ENCODE data around the gene RBCK1. TPM values are rescaled to one million over a fixed set of nuclear protein-coding genes. Genes with fewer than 3 reads are reported as not detected.
"Not testable (repeated sequence)": the region's sequence is repeated elsewhere in the genome, so short reads cannot be mapped to it uniquely, and the experiment has no call there.

RBCK1 gene
- total RNA-seq, 1 donor from 2014 or later = 73.9 TPM

DNA sequence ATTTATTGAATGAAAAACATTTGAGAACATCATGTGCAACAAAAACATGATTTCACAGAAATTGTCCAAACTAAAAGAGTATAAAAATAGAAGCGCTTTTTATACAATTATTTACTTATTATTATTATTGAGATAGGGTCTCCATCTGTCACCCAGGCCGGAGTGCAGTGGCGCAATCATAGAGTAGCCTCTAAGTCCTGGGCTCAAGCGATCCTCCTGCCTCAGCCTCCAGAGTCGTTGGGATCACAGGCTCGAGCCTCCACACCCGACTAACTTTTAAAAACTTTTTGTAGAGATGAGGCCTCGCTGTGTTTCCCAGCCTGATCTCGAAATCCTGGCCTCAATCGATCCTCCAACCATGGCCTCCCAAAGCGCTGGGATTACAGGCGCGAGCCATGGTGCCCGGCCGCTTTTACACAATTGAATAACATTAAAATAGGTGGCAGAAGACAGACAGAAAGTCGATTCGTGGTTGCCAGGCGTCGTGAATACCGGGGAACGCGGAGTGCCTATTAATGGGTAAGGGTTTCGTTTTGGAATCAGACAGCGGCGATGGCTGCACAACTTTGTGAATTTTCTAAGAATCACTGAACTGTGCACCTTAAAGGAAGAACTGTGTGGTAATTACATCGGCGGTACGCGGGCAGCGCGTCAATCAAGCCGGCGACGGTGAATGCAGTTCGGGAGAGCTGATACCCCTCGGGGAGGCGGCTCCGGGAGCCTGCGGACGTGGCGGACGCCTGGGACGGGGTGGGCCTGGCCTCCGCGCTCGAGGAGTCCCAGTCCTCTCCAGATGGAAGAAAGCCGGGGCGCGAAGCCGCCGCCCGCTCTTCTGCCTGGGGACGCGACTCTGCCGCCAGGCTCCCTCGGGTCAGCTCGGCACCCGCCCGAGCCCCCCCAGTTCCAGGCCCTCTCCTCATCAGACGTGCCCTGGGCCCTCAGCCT is 53.4 kb downstream of the RBCK1 start:
- ATAC-seq (peak; percentile 61), DNase-seq (ENCODE audit: low spot score) (no peak)

DNA sequence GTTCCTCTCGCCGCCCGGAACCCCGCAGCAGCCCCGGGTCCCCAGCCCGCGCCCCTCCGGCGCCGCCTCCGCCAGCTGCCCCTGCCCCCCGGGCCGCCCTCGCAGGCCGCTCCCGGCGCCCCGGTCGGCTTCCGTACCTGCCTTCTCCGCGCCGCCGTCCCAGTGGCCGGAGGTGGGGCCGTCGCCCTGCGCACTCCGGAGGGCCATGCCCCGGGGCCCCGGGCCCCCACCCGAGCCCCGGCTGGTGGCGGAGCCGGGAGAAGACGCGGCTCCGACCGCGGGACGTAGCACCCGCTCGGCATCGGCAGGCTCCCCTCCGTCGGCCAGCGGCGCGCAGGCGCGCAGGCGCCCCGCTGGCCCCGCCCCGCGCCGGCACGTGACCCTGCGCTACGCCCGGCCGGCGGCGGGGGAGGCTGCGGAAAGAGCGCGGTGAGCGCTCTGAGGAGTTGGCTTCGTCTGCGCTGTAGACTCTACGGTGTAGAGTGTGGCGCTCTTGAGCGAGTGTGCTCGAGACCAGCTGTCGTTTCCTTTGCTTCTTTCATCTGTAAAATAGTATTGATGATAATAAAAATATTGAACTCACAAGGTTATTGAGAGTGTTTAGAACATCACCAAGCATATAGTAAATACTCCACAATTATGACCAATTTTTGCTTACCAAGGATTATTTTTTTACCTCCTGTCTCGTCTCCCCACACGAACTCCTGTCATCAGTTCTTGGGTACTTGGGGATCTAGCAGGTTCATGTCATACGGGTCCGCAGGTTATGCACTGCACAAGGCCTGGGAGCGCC is 54.3 kb downstream of the RBCK1 start, which contains the start of gene TBC1D20:
Gene TBC1D20, minus strand, starts transcription at position 335 of the 793 bp plus-strand sequence. Its CDS starts 128 bp downstream, at position 207.
- ATAC-seq (peak; percentile 93), DNase-seq (ENCODE audit: low spot score) (peak; percentile 86)

DNA sequence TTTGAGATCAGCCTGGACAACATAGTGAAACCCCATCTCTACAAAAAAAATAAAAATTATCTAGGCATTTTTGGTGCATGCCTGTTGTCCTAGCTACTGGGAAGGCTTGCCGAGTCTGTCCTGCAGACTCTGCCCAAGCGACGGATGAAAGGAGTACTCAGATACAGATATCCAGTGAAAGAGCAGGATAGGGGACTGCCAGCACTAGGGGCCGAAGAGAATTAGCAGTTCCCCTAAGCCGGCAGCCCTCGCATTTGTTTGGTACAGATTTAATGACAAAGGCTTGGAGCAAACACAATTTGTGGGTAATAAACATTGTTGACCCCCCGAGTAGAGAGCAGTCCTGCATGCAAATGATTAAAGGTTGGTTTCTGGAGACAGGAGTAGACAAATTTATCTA is 59.7 kb downstream of the RBCK1 start:
- ATAC-seq (no peak), DNase-seq (ENCODE audit: low spot score) (no peak)

DNA sequence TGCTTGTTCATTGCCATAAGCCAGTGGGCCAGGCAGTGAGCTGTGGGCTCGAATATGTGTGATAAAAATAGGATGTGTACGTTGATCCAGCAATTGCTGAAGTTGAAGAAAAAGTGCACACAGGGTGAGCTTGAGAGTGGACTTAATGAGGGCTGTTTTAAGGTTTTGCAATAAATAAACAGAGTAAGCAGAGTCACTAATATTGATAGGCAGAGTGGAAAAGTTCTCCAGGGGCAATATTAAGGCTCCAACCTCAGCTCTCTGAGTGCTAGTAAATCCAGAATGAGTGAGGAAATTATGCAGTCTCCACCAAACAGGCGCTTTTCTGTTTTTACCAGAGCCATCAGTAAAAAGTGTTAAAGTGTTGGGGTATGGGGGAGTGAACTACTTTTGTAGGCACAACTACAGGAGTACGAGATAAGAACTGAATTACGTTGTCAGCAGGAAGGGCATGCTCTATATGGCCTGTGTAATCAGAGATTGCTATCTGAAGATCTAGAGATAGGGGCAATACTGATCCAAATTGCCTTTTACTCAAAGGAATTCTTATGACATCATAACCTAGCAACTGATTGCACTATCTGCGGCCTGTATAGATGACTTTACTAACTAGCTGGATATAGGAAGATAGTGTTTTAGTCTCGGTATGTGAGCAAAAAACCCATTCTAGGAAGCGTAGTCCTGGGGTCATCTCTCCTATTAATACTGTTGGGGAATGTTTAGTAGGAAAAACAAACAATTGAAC is 61.8 kb downstream of the RBCK1 start:
- ATAC-seq = peak; percentile 54
- no peak for DNase-seq (ENCODE audit: low spot score)

DNA sequence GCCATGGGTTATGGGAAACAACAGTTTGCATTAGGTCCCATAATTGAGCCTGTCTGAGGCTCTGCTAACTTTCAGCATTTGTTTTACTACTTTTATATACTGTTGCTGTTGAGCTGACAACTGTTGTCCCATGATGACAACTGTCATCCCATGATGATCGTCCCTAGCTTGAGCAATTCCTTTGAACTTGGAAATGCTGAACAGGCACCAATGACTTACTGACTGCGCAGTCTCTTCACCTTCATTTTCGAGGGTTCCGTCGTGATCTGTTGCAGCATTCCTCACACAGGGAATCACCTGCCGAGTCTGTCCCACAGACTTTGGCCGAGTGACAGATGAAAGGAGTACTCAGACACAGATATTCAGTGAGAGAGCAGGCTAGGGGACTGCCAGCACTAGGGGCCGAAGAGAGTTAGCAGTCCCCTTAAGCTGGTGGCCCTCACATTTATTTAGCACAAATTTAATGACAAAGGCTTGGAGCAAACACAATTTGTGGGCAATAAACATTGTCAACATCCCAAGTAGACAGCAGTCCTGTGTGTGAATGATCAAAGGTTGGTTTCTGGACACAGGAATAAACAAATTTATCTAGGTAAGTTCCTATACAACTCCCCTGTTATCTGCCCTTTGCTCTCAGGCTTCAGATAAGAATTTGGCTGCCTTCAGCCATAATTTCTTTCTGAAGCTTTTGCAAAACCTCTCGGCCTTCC is 64.2 kb downstream of the RBCK1 start:
- ATAC-seq (peak; percentile 60), DNase-seq (ENCODE audit: low spot score) (no peak)

DNA sequence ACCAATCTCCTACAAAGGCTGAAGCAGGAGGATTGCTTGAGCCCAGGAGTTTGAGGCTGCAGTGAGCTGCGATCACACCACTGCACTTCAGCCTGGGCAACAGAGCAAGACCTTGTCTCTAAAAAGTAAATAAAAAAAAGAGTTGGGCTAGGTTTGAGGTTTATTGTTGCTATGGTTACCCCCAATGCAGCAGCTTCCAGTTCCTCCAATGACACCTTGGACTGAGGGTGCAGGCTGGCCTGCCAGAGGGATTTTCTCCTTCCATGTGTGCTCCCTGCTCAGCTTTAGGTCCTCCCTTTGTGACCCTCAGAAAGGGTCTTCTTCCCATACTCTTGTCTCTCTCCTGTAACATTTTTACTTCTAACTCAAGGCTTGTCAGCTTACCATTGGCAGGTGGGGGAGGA is 64.8 kb downstream of the RBCK1 start:
- DNase-seq (ENCODE audit: low spot score) = no peak
- ATAC-seq = no peak

DNA sequence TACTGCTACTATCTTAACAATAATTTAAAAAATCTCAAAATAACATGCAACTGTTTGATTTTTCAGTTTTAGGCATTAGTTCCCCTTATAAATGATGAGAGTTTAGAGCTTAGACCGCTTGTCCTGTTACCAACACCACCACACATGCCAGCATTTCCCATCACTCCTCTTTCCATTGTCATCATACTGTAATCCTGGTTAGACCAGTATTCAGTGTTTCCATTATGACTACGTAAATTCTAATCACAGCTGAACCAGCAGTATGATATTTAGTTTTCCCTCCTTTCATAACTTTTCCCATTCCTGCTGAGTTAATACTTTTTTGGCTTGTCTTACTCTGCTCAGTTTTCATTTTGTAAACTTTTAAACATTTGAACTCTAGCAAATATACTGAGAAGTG is 66.5 kb downstream of the RBCK1 start:
- ATAC-seq = no peak
- no peak for DNase-seq (ENCODE audit: low spot score)

DNA sequence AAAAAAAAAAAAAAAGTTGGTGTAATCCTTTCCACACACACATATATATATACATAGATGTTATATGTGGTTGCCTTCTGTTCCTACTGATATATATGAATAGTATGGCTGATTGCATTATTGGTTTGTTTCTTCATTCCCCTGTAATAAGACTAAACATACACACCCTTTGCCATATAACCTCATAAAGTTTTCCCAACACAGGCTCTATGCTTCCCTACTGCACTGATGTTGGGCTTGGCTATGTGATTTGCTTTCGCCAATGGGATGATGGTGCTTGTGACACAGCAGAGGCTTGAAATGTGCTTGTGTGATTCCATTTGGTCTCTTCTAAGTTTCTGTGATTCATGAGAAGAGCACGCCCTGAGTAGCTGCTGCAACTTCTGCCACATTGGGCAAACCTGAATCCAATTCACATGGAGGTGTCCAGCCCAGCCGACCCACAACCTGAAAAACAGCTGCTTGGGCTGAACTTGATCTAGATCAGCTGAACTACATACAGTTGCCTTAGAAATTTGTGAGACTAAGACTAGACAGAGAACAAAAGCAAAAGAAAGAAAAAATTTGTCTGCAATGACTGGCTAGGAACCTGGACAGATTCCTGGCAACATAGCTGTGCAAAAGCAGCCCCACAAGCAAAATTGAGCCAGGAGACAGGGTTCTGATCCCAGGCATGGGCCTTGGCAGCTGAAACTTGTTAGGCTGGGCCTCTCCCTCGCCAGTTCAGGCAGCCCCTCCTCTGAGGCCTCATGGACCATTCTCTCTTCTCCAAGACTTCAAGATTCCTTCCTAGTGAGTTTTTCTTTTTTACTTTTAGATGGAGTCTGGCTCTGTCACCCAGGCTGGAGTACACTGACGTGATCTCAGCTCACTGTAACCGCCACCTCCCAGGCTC is 67.6 kb downstream of the RBCK1 start:
- DNase-seq (ENCODE audit: low spot score) (no peak), ATAC-seq (no peak)

DNA sequence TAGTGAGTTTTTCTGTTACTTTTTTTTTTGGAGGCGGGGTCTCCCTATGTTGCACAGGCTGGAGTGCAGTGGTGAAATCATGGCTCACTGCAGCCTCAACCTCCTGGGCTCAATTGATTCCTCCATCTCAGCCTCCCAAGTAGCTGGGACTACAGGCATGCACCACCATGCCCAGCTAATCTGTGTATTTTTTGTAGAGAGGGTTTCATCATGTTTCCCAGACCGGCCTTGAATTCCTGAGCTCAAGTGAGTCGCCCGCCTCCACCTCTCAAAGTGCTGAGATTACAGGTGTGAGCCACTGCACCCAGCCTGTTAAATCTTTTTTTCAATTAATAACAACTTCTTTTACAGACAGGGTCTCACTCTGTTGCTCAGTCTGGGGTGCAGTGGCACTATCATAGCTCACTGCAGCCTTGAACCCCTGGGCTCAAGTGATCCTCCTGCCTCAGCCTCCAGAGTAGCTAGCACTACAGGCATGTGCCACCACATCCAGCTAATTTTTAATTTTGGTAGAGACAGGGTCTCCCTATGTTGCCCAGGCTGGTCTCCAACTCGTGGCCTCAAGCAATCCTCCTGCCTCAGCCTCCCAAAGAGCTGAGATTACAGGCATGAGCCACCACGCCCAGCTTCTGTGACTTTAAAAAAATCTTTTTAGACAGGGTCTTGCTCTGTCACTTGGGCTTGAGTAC is 68.6 kb downstream of the RBCK1 start:
- not testable (repeated sequence) for ATAC-seq; DNase-seq (ENCODE audit: low spot score)

DNA sequence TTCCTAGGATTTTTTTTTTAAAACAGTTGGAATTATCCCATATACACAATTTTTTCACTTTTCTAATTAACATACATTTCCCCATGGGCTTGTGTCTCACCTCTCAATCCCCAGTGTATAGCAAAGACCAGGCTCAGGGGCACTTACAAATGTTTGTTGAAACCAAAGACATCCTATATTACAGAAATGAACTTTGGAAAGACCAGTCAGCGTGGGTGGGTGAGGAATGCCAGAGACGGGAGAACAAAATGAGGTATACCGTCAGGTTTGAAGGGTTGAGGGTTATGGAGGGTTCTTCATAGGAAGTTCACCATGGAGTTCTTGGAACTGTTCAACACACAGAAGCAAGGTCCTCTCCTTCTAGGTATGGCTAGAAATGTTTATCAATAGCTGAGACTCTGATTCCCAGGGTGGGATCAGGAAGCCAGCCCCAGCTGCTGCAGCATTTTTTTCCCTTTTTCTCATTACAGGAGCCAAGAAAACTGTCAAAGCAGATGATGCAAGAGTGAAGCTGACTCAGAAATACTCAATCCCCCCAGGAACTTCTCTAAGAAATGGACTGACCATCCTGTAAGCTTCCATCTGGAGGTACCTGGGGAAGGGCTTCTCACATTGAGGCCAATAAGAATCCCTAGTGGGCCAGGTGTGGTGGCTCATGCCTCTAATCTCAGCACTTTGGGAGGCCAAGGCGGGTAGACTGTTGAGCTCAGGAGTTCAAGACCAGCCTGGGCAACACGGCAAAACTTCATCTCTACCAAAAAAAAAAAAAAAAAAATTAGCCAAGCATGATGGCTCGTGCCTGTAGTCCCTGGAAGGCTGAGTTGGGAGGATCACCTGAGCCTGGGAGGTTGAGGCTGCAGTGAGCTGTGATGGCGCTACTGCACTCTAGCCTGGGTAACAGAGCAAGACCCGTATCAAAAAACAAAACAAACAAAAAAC is 70.2 kb downstream of the RBCK1 start:
- ATAC-seq (no peak), DNase-seq (ENCODE audit: low spot score) (no peak)

DNA sequence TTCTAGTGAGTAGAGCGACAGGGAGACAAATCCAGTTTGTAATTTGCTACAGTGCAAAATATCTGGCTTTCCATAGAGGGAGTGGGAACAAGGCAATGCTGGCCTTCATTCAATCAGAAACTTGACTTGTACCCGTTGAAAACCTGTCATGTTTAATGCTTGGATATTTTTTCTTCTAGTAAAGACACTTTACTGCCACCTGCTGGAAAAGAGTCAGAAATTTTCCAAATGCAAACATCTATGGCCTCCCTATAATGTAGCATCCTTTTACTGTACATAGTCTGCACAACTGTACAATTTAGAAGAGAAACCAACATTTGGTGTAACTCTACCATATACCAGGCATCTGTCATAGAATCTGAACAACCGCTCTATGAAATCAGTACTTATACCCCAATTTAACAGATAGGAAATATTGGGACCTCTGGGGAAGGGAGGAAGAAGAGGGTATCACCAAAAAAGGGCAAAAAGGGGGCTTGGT is 70.9 kb downstream of the RBCK1 start:
- ATAC-seq (peak; percentile 73), DNase-seq (ENCODE audit: low spot score) (no peak)

DNA sequence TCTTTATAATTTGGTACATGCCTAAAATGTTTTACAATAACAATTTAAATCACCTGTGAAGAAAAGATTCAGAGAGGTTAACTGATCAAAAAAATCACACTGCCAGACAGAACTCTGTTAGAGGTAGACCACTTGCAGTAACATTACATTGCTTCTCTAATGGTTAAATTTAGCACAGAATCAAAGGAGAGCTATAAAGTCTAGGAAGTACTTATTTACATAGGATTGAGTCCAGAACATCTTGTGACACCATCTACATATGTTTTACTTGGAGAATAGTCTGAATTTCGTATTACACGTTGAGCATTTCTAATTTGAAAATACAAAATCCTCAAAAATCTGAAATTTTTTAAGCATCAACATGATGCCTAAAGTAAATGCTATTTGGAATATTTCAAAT is 71.4 kb downstream of the RBCK1 start:
- no peak for DNase-seq (ENCODE audit: low spot score)
- ATAC-seq = no peak

DNA sequence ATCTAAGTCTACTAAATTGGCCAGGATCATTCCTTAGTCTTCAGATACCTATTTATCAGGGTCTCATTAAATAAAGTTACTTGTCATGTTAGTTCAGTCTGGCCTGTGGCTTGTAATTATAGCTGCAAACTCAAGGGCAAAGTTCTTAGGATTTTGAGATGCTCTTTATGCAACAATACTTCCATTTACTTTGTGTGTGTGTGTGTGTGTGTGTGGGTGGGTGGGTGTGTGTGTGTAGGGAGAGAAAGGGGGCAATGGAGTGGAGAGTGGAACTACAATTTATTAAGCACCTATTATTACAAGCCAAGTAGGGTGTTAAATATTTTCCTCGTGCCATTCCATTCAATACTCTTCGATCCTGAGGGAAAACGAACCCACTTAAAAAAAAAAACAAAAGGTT is 71.9 kb downstream of the RBCK1 start:
- ATAC-seq (no peak), DNase-seq (ENCODE audit: low spot score) (no peak)

DNA sequence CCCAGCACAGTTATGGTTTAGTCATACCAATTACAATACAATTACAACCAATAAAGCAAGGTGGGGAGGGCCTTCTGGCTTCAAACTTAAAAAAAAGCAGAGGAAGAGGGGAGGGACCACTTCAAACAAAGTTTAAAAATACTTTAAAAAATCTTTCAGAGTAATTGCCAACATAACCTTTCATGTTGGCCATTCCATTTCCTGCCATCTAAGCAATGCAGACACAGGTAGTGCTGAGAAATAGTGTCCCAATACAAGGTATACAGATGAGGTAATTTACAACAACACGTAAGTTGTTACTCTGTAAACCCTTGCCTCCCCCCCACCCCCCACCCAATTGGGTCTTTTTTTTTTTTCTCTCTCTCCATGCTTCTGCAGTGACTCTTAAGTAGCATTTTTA is 73.1 kb downstream of the RBCK1 start:
- ATAC-seq = no peak
- DNase-seq (ENCODE audit: low spot score) = no peak

Measured in left lobe of liver (tissue), 2 donors.